HG03066 (cell line): Measurements from ENCODE around the gene AFAP1L1.

Experiments
- ATAC-seq: cut with Tn5 transposase; IDR thresholded peaks from one replicate; pipeline ENCODE4 v1.9.1; 2021; ENCODE audit warnings: low read depth; ENCODE audit not compliant: unreplicated experiment

Gene AFAP1L1

DNA sequence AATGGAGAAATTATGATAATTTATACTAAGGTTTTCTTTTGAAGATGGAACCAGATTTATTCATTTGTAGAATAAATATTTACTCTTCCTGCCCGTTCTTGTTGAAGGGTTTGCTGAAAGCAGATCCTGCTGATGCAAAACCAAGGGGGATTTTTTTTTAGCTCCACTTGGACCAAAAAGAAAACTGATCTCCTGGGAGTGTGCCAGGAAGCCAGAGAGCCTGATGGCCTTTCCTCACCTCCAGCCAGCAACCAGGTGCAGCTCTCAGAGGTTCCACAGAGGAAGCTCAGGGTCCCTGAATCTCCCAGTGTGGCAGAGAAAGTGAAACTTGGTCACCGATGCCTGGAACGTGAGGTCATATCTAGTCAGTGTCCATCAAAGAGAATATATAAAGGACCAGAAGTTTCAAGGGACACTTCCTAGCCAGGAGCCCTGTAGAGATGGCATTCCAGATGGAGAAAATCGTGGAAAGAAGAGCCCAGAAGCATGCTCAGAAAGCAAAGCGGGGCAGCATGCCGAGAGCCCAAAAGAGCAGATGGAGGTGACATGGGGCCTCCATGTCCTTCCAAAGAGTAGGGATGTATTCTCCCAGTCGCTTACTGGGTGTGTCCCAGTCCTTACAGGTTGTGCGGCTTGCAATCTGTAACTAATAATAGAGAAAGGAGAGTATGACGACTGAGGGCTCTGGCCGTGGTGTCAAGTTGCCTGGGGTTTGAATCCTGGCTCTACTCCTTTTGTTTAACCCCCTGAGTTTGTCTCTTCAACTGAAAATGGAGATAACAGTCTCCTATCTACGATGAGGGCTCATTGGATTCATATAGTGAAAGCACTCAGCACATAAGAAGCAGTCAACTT lies 12.2 kb downstream of the AFAP1L1 start:
- ATAC-seq = no peak

DNA sequence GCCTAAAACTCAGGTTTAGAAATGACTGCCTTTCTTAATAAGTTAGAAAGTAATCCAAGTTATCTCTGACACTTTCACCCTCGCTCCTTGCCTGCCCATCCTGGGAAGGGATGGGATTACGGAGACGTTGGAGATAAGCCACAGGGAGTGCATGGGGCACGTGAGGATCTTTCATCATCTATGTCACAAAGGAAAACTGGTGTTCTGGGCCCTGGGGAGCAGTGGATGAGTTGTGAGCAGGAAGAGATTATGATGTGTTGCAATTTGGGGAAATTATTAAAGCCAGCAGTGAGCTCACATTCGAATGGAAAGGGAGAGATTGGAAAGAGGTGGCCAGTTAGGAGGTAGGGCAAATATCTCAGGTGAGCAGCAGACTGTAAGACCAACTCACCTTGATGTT lies 12.8 kb downstream of the AFAP1L1 start:
- no peak for ATAC-seq

DNA sequence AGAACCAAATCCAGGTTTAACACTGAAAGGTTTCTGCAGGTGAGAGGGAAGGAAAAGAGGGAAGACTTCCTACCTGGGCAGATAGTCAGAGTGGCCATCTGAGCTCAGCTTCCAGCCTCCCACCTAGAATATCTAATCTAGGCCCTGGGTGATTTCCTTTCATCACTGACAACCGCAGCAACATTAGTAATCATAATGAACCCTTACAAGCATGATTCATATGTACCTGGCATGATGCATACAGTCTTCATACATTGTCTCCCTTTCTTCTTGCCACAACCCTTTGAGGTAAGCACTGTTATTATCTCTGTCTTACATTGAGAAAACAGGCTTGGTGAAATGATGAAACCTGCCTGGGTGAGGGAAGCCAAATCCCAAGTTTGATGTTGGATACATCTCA lies 13.5 kb downstream of the AFAP1L1 start:
- no peak for ATAC-seq

DNA sequence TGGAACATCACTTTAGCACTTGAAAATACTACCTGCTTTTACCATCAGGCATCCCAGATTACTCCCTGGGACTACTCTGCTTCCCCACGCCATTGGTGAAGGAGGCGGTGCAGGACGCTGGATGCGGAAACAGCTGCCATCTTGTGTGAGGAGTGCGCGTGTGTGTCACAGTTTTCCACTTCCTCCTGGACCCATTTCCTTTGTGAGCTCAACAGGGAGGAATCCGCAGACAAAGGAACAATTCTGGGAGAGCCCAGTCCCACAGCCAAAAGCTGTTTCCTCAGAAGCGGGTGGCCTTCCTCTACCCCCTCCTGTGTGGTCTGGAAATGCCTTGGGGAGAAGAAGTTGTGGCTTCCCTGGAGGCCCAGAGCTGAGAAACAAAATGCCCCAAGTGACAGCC lies 16.8 kb downstream of the AFAP1L1 start:
- ATAC-seq = no peak

DNA sequence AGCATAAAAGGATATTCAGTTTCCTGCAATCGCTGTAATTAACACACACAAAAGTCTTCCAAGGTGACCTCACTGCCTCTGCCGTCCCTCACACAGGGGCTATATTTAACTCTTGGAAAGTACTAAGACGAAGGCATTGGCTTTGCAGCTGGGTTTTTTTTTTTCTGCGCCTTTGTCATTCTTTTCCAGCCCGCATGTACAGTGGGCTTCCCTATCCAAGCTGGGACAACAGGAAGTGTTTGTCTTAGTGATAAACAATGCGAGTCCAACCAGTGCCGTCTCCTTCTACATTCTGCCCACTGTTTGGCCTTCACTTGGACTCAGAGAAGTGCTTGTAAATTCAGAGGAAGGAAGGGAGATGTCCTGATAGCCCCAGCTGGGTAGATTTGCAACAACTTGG lies 17.6 kb downstream of the AFAP1L1 start:
- ATAC-seq = no peak

DNA sequence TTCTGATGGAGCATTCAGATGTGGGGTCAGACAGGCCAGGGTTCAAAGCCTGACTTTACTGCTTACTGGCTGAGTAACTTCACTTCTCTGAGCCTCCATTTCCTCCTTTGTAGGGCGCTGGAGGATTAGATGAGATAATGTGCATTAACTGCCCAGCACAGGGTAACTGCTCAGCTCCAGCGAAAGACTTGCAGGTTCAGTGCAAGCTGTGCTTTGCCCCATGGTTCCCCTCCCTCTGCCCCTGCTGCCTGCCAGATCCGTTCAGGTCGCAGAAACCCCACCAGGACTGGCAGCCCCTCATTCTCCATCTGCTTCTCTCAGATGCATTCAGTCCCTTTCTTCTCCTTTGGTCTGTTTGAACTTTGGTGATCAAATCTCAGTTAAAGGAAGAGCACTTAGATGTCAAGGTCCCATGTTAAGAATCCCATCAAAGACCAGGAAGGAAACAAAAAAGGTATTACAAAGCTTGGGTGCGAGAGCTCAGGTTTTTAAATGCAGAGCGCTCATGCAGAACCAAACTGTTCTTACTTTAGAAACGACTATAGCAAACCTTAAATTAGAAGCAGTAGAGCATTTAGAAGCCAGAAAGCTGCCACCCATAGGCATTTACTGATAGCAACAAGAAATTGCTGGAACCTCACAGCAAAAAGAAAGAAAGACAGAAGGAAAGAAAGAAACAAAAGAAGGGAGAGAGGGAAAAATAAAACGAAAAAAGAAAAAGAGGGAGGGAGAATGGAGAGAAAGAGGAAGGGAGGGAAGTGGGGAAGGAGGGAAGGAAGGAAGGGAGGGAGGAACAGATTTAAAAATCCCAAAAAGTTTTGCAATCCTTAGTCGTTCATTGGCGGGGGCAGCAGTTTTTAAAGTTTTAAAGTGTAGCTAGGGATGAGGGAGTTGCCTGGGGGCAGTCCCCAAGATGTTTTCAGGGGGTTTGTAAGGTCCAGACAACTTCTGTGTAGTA lies 23.5 kb downstream of the AFAP1L1 start:
- no peak for ATAC-seq

DNA sequence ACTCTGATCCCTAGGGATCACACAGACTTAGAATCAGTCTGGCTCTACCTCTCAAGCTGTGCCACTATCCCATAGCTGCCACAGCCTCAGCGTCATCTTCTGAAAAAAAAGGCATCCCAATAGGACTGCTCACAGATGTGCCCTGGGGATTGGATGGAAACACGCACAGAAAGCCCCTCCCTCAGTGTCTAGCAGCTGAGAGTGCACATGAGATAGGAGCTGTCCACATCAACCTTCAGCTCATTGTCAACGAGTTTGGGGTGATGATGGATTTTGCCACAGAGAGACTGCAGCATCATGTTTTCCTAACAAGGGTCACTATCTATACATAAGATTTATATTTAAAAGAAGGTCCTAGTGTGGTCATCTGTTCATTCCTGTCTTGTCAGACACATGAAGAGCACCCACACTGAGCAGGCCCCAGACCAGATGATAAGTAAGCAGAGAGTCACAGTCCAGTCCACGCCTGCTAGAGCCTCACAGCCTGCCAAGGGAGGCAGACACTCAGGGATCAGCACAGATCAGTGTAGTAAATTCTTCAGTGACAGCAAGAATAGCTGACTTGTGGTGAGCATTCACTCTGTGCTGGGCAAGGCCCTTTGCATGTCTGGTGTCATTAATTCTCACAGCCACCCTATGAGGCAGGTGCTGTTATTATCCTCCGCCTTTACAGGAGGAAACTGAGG lies 25.8 kb downstream of the AFAP1L1 start:
- ATAC-seq = no peak

DNA sequence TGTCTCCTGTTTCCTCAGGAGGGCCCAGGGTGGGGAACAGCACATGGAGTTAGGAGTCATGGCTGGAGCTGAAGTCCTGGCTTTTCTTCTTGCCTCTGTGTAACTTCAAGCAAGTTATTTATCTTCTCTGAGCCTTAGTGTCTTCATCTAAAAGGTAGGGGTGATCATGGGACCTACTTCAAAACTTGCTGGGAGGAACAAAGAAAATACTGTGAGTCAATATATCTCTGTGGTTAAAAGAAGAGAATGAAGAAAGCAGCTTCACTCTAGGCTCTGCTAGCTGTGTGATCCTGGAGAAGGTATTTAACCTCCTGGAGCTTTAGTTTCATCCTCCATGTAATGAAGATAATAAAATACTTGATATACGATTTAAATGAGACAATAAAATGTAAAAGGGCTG lies 26.5 kb downstream of the AFAP1L1 start:
- ATAC-seq = no peak

DNA sequence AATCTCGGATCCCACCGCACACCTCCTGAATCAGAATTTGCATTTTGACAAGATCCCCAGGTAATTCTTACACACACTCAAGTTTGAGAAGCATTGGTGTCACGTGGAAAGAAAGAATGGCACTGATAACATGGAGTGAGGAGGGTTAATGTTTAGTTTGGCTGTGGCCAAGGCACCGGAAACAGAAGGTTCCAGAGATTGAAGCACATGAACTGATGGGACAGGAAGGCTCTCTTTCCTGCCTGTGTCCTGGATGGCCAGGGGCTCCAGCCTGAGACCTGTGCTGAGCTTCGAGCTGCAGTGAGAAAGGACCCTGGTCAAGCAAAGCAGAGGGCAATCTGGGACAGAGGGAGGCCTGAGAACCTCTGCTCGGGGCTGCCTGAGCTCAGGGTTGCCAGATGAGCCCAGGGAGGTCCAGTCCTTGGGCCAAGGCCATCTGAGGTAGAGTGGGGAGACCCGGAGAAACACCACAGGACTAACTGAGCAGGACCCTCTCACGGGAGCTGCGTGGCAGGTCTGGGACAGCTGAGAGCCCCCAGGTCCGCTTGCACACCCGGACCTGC lies 27.3 kb downstream of the AFAP1L1 start:
- no peak for ATAC-seq

DNA sequence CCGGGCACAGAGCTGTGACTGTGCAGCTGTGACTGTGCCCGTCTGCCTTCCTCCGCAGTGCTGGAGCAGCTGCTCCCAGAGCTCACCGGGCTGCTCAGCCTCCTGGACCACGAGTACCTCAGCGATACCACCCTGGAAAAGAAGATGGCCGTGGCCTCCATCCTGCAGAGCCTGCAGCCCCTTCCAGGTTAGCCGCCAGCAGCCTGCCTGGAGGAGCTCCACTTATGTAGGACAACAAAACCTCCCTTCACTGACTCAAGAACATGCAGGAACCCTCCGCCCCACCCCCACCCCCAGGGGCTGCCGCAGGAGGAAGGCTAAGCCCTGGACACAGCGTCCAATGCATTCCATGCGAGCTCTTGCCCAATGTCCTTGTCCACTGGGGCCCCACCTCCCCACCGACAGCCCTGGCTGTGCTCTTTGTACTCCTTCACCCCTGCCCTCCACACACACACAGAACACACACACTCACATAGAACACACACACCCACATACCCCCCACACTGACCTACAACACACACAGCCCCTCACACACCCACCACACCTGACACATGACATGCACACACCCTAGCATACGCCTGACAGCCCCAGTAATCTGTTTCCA lies 27.9 kb downstream of the AFAP1L1 start:
- no peak for ATAC-seq

DNA sequence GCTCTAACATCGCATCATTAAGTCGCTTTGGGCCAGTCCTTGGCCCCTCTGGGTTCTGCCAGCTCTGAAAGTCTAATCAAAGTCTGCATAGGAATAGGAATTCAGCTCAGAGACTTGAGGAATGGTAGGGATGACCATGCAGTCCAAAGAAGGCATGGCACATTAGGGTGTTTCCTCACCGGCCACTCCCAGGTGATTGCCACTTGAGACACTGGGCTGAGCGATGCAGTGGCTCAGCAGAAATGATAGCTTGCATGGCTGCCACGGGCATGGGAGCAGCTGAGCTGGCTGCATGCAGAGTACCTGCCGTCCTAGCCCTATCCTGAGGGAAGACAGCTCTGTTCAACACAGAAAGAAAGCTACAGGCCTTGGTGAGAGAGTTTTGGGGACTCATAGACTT lies 28.8 kb downstream of the AFAP1L1 start:
- ATAC-seq = no peak

DNA sequence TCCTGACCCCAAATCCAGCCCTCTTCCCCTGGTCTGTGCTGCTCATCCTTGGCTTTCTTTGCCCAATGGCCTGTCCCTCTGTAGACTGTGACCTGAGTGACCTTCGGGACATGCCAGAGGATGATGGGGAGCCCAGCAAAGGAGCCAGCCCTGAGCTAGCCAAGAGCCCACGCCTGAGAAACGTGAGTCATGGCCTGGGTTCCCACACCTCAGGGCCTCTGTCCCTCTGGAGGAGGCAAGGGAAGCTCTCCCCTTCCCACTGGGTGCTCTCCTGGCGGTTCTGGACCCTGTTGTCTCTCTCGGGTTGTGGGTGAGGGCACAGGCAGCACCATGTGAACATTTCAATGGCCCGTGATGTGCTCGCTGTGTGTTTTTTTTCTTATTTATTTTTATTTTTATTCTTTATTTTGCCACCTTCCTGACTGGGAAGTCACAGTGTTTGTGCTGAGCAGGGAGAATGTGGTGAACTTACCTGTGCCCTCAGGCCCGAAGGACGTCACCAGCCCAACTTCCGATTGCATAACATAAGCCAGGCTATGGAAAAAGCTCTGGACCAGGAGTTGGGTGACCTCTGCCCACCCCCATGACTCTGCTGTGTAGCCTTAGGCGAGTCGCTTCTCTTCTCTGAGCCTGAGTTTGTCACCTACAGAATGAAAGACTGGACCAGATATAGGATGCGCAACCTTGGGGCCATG lies 29.5 kb downstream of the AFAP1L1 start:
- no peak for ATAC-seq

DNA sequence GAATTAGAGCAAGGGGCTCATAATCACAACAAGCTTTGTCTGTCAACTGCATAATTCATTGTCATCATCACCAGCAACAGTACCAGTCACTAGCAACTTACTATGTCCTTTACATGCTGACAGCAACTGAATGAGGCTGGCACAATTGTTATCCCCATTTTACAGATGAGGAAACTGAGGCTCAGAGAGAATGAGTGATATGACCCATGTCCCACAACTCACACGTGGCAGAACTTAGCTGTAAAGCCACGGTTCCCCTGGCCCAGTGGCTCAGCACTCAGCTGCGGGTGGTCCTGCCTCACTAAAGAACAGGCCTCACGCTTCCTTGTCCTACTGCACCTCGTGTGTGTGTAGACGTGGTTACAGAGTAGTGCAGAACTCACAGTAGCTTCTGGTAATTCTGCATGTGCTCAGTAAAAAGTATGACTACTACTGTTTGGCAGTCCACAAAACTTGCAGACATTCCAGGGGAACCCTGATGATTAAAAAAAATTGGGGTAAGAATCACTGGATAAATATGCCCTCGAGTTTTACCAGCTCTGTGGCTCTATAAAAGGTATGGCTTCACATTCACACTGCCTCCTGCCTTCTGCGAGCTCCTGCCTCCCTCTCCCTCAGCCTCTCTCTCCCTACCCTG lies 30.2 kb downstream of the AFAP1L1 start:
- no peak for ATAC-seq

DNA sequence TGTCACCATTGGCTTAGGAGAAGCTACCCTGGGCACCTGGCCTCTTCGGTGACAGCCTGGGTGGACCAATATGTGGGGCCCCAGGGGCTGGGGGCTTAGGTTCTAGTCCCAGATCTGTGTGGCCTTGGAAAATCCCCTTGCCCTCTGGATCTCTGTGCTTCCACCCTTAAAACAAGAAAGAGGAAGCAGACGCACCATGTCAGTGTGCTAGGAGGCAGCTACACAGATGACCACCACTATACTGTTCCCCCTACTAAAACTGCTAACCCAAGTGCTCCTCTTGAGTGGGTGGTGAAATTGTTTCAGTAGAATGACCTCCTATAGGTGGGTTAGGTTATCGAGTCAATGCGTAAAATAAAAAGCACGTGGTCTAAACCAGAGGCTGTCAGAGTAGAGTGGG lies 31.0 kb downstream of the AFAP1L1 start:
- no peak for ATAC-seq

DNA sequence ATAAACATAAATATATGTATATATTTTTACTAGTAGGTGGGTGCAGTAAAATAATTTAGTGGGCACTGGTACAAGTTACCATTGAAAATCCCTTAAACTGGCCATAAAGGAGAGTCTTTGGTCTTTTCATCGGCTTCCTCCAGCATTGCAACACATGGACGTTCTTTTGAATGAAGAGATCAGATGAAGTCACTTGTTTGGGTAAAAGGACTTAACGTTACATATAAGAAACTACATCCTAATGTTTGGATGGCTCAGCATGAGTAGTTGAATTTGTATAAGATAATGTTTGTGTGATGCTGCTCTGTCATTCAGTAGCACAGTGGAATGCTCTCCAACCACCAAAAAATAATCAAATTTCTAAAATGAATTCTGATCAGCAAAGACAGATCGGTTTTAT lies 31.6 kb downstream of the AFAP1L1 start:
- ATAC-seq = no peak

DNA sequence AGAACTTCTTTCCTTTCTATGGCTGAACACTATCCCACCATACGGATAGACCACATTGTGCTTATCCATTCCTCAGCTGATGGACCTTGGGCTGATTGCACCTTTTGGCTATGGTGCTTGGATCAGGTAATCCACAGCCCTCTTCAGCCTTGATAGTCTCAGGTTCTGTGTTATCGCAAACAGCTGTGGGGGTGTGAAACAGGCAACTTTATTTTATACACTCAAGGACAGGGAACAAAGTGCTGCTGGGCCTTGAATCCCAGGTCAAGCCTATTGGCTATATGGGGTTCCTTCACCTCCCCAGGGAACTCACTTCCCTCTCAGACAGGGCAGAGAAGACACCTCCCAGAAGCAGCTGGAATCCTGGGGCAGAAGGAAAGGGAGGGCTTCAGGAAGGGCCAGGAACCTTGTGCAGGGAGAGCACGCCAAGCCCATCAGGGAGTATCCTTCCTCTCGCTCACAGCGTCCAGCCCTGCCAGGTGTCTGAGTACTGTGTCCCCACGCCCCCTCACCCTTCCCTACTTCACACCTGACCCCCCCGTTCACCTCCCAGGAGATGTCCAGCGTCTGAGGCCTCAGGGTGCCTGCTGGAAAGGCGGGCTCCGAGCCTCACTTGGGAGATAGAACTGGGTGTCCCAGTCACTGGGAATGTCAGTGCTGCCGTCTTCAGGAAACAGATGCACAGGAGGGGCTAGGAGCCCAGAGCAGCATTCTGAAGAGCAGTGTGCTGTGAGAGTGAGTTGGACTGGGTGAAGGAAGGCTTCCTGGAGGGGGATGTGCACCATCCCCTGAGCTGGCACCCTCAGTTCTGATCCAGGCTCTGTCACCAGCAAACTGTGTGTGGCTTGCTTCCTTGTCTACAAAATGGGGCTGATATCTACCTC lies 32.8 kb downstream of the AFAP1L1 start:
- ATAC-seq = no peak

DNA sequence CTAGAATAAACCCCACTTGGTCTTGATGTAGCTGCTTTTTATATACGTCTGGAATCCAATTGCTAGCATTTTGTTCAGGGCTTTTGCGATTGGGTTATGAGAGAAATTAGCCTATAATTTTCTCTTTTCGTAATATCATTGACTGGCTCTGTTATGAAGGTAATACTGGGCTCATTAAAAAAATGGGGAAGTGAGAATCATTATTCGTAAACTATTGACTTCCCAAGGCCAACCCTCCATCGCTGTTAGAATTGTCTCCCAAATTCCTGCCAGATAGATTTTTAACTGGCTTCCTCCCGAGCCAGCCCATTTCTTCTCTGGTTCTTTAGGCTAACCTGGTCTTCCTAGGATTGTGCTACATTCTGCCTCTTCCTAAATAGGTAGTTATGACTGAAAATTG lies 37.7 kb downstream of the AFAP1L1 start:
- ATAC-seq = no peak

DNA sequence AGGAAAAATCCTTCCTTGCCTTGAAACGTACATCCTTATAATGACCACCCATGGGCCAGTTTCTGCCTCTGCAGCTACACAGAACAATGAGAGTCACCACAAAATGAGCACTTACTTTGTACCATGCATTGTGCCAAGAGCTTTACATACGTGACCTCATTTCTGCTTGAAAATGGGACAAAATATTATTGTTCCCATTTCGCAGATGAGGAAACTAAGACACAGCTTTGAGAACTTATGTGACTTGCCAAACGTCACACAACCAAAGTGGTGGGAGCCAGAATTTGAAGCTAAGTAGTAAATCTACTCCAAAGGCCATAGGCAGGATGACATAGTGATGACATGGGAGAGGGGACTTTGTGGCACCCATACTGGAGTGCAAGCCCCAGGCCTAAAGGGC lies 38.8 kb downstream of the AFAP1L1 start:
- no peak for ATAC-seq
